SK-N-SH treated with all-trans-retinoic acid at 6 μM for 48 hours (cell line): Measurements from ENCODE around the gene SLC40A1.

Experiments used
- ATAC-seq: fragments of 200-7000 bp; cut with Tn5 transposase; 3 replicates; pipeline ENCODE4 v1.9.1; 2020; ENCODE audit warnings: mild to moderate bottlenecking, moderate library complexity
- ARNTL ChIP-seq: fragments of 450-650 bp; formaldehyde crosslinking; IDR thresholded peaks from 2 replicates; pipeline ENCODE4 v1.5.0; 2020; ENCODE audit warnings: low read depth, mild to moderate bottlenecking, moderate library complexity, borderline replicate concordance
- BACH2 ChIP-seq: fragments of 250-450 bp; sonication (Bioruptor Pico); IDR thresholded peaks from 2 replicates; pipeline ENCODE4 v1.9.0; 2021; ENCODE audit warnings: mild to moderate bottlenecking, borderline replicate concordance
- CSDC2 ChIP-seq: fragments of 250-450 bp; sonication (Bioruptor Pico); IDR thresholded peaks from 2 replicates; pipeline ENCODE4 v1.5.0; 2020; ENCODE audit warnings: mild to moderate bottlenecking, moderate library complexity
- GLIS3 ChIP-seq: fragments of 250-450 bp; sonication (Bioruptor Pico); IDR thresholded peaks from 2 replicates; pipeline ENCODE4 v1.5.0; 2020; ENCODE audit warnings: mild to moderate bottlenecking, moderate library complexity
- ISL1 ChIP-seq: fragments of 250-450 bp; sonication (Bioruptor Pico); IDR thresholded peaks from 2 replicates; pipeline ENCODE4 v2.1.2; 2022; ENCODE audit warnings: mild to moderate bottlenecking, moderate library complexity
- OSR1 ChIP-seq: fragments of 250-450 bp; sonication (Bioruptor Pico); IDR thresholded peaks from 2 replicates; pipeline ENCODE4 v1.8.0; 2022; ENCODE audit warnings: moderate library complexity, mild to moderate bottlenecking, inconsistent platforms
- PPARA ChIP-seq: fragments of 250-450 bp; sonication (Bioruptor Pico); IDR thresholded peaks from 2 replicates; pipeline ENCODE4 v1.5.0; 2020; ENCODE audit warnings: mild to moderate bottlenecking, borderline replicate concordance
- RARB ChIP-seq: fragments of 250-450 bp; sonication (Bioruptor Pico); IDR thresholded peaks from 2 replicates; pipeline ENCODE4 v1.8.0; 2021; ENCODE audit warnings: mild to moderate bottlenecking, moderate library complexity
- SNAI2 ChIP-seq: fragments of 250-450 bp; sonication (Bioruptor Pico); IDR thresholded peaks from 2 replicates; pipeline ENCODE4 v1.5.0; 2020; ENCODE audit warnings: mild to moderate bottlenecking, moderate library complexity
- TCF4 ChIP-seq: fragments of 250-450 bp; sonication (Bioruptor Pico); IDR thresholded peaks from 2 replicates; pipeline ENCODE4 v1.8.0; 2021; ENCODE audit warnings: mild to moderate bottlenecking, moderate library complexity, borderline replicate concordance
- ZC3H10 ChIP-seq: fragments of 250-450 bp; sonication (Bioruptor Pico); IDR thresholded peaks from 2 replicates; pipeline ENCODE4 v1.5.1; 2021; ENCODE audit warnings: mild to moderate bottlenecking, moderate library complexity
- ZFP3 ChIP-seq: fragments of 250-450 bp; sonication (Bioruptor Pico); IDR thresholded peaks from 2 replicates; pipeline ENCODE4 v1.5.0; 2020; ENCODE audit warnings: mild to moderate bottlenecking, moderate library complexity
- ZFP30 ChIP-seq: fragments of 450-650 bp; formaldehyde crosslinking; IDR thresholded peaks from 2 replicates; pipeline ENCODE4 v1.5.0; 2022; ENCODE audit warnings: mild to moderate bottlenecking, moderate library complexity
- ZNF565 ChIP-seq: fragments of 450-650 bp; formaldehyde crosslinking; conservative IDR thresholded peaks from 2 replicates; pipeline ENCODE4 v1.5.0; 2020; ENCODE audit warnings: low read depth, mild to moderate bottlenecking, moderate library complexity
- ZNF70 ChIP-seq: fragments of 450-650 bp; formaldehyde crosslinking; IDR thresholded peaks from 2 replicates; pipeline ENCODE4 v1.5.0; 2020; ENCODE audit warnings: mild to moderate bottlenecking, moderate library complexity
- ZNF8 ChIP-seq: fragments of 450-650 bp; formaldehyde crosslinking; IDR thresholded peaks from 2 replicates; pipeline ENCODE4 v1.5.0; 2020; ENCODE audit warnings: mild to moderate bottlenecking, moderate library complexity
- TF ChIP-seq, protein P1 (sequence below): fragments of 250-450 bp; sonication (Bioruptor Pico); IDR thresholded peaks from 2 replicates; pipeline ENCODE4 v1.5.0; 2020; ENCODE audit warnings: mild to moderate bottlenecking, moderate library complexity
- TF ChIP-seq, protein P2 (sequence below): fragments of 250-450 bp; sonication (Bioruptor Pico); IDR thresholded peaks from 2 replicates; pipeline ENCODE4 v1.5.1; 2021; ENCODE audit warnings: mild to moderate bottlenecking, moderate library complexity
- TF ChIP-seq, protein P3 (sequence below): fragments of 250-450 bp; sonication (Bioruptor Pico); IDR thresholded peaks from 2 replicates; pipeline ENCODE4 v1.5.1; 2020; ENCODE audit warnings: low read depth, mild to moderate bottlenecking, moderate library complexity
- TF ChIP-seq, protein P4 (sequence below): fragments of 250-450 bp; sonication (Bioruptor Pico); IDR thresholded peaks from 2 replicates; pipeline ENCODE4 v1.8.0; 2020; ENCODE audit warnings: mild to moderate bottlenecking, moderate library complexity, borderline replicate concordance

Gene SLC40A1

DNA sequence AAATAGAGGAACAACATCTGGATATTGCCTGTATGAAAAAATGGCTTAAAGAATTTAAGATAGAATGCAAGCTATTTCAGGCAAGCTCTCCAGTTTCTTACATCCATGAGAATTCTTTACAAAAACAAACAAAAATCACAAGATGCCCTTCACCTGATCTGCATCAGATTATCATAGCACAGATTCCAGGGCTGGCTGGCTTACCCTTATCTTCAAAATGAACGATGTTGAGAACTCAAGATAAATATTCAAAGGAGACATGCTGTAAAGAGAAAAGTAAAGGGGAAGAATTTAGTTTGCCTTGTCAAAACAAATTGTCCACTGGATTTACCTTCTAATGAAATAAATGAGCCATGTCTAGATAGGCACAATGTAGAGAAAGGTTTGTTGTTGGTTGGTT, 18.7 kb upstream of the SLC40A1 start:
- TF ChIP-seq ZFP3 (CRISPR knock-in tag) (no peak), ISL1 (CRISPR knock-in tag) (peak; percentile 52)
- peak; percentile 40; the same call in 2 of the 3 replicates for ATAC-seq

DNA sequence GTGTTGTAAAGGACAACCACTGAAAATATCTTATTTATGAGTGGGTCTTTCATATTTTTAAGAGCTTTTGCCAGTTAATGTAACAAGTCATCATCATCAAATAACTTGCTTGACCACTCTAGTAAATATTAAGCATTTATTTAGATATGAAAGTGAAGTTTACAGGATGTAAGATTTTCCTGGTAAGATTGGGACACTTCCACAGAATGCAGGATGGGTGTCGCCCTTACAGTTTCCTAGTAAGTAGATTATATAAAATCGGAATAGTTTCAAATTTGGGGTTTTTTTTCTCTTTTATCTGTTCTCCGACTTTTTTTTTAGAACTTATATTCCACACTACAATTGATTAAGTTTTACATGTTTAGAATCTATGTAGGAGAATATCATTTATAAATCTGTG, 14.8 kb upstream of the SLC40A1 start:
- ATAC-seq = no peak
- TF ChIP-seq, protein P1, sequence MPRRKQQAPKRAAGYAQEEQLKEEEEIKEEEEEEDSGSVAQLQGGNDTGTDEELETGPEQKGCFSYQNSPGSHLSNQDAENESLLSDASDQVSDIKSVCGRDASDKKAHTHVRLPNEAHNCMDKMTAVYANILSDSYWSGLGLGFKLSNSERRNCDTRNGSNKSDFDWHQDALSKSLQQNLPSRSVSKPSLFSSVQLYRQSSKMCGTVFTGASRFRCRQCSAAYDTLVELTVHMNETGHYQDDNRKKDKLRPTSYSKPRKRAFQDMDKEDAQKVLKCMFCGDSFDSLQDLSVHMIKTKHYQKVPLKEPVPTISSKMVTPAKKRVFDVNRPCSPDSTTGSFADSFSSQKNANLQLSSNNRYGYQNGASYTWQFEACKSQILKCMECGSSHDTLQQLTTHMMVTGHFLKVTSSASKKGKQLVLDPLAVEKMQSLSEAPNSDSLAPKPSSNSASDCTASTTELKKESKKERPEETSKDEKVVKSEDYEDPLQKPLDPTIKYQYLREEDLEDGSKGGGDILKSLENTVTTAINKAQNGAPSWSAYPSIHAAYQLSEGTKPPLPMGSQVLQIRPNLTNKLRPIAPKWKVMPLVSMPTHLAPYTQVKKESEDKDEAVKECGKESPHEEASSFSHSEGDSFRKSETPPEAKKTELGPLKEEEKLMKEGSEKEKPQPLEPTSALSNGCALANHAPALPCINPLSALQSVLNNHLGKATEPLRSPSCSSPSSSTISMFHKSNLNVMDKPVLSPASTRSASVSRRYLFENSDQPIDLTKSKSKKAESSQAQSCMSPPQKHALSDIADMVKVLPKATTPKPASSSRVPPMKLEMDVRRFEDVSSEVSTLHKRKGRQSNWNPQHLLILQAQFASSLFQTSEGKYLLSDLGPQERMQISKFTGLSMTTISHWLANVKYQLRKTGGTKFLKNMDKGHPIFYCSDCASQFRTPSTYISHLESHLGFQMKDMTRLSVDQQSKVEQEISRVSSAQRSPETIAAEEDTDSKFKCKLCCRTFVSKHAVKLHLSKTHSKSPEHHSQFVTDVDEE (CRISPR knock-in tag) = no peak
- TF ChIP-seq CSDC2 (CRISPR knock-in tag) = no peak

DNA sequence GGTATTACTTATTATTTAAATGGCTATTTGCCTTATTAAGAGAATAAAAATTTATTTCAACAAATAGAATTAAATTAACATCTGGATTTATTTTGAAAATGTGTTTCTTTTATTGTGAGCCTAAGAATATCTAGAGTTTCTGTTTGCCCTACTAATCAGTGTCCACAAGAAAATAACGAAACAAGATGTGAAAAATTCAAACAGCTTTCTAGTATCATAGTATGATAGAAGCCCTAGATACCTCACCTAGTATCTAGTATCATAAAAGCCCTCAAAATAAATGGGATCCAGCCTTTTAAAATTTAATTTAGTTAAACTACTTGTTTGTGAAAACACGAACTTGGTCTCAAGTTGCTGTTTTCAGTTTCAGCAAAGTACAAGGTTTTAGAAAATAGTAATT, 13.7 kb upstream of the SLC40A1 start:
- TF ChIP-seq ZNF565 (no peak), ZFP3 (CRISPR knock-in tag) (no peak), BACH2 (CRISPR knock-in tag) (no peak), RARB (CRISPR knock-in tag) (no peak), ARNTL (no peak), ZNF8 (CRISPR knock-in tag) (no peak), ZNF70 (CRISPR knock-in tag) (no peak), ZC3H10 (CRISPR knock-in tag) (no peak), ZFP30 (CRISPR knock-in tag) (no peak), CSDC2 (CRISPR knock-in tag) (no peak), PPARA (CRISPR knock-in tag) (no peak), ISL1 (CRISPR knock-in tag) (no peak), GLIS3 (CRISPR knock-in tag) (no peak), SNAI2 (CRISPR knock-in tag) (no peak)
- TF ChIP-seq, protein P1 (CRISPR knock-in tag) = no peak
- TF ChIP-seq, protein P2, sequence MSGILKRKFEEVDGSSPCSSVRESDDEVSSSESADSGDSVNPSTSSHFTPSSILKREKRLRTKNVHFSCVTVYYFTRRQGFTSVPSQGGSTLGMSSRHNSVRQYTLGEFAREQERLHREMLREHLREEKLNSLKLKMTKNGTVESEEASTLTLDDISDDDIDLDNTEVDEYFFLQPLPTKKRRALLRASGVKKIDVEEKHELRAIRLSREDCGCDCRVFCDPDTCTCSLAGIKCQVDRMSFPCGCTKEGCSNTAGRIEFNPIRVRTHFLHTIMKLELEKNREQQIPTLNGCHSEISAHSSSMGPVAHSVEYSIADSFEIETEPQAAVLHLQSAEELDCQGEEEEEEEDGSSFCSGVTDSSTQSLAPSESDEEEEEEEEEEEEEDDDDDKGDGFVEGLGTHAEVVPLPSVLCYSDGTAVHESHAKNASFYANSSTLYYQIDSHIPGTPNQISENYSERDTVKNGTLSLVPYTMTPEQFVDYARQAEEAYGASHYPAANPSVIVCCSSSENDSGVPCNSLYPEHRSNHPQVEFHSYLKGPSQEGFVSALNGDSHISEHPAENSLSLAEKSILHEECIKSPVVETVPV (CRISPR knock-in tag) = no peak
- TF ChIP-seq, protein P3, sequence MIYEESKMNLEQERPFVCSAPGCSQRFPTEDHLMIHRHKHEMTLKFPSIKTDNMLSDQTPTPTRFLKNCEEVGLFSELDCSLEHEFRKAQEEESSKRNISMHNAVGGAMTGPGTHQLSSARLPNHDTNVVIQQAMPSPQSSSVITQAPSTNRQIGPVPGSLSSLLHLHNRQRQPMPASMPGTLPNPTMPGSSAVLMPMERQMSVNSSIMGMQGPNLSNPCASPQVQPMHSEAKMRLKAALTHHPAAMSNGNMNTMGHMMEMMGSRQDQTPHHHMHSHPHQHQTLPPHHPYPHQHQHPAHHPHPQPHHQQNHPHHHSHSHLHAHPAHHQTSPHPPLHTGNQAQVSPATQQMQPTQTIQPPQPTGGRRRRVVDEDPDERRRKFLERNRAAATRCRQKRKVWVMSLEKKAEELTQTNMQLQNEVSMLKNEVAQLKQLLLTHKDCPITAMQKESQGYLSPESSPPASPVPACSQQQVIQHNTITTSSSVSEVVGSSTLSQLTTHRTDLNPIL (CRISPR knock-in tag) = no peak
- TF ChIP-seq, protein P4, sequence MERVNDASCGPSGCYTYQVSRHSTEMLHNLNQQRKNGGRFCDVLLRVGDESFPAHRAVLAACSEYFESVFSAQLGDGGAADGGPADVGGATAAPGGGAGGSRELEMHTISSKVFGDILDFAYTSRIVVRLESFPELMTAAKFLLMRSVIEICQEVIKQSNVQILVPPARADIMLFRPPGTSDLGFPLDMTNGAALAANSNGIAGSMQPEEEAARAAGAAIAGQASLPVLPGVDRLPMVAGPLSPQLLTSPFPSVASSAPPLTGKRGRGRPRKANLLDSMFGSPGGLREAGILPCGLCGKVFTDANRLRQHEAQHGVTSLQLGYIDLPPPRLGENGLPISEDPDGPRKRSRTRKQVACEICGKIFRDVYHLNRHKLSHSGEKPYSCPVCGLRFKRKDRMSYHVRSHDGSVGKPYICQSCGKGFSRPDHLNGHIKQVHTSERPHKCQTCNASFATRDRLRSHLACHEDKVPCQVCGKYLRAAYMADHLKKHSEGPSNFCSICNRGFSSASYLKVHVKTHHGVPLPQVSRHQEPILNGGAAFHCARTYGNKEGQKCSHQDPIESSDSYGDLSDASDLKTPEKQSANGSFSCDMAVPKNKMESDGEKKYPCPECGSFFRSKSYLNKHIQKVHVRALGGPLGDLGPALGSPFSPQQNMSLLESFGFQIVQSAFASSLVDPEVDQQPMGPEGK = no peak
- no peak for ATAC-seq

DNA sequence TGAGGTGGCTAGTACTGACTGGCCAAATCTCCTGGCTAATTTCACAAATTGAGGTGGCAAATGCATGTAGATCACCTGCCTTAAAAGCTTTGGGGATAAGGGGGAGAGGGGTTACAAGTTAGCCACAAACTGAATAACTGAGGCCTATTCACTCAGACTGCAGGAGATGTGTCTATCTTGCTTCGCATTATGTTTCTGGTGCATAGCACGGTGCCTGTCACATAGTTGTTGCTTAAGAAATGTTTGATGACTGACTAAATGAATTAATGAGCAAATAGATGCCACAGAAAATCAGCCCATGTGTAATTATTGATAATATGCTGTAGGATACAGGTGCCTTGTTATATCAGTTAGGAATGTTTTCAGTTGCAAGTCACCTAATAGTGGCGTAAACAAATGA, 12.5 kb upstream of the SLC40A1 start:
- ATAC-seq = no peak
- TF ChIP-seq OSR1 (CRISPR knock-in tag) (no peak), BACH2 (CRISPR knock-in tag) (no peak), ISL1 (CRISPR knock-in tag) (no peak), GLIS3 (CRISPR knock-in tag) (no peak), ZFP30 (CRISPR knock-in tag) (no peak), ZNF70 (CRISPR knock-in tag) (no peak), TCF4 (CRISPR knock-in tag) (no peak), CSDC2 (CRISPR knock-in tag) (no peak), ZFP3 (CRISPR knock-in tag) (no peak), RARB (CRISPR knock-in tag) (no peak)
- TF ChIP-seq, protein P3 (CRISPR knock-in tag) = no peak
- TF ChIP-seq, protein P4 = no peak
